Endodermal cell (in vitro differentiated cells): ENCODE results near the gene NGFR. TPM values are rescaled to one million over a fixed set of nuclear protein-coding genes. Genes with fewer than 3 reads are reported as not detected.

Experiments
- DNase-seq: peaks from one replicate; pipeline ENCODE4 v3.0.0-alpha.2; 2017
- H3K27ac ChIP-seq: 2 replicates; pipeline ENCODE4 v1.5.1; 2013; ENCODE audit warnings: mild to moderate bottlenecking, low read depth, low read length, moderate library complexity
- H3K27me3 ChIP-seq: 2 replicates; pipeline ENCODE4 v1.6.1; 2013; ENCODE audit warnings: mild to moderate bottlenecking, low read length, moderate library complexity; ENCODE audit not compliant: insufficient read depth, control insufficient read depth, poor library complexity, severe bottlenecking
- H3K36me3 ChIP-seq: 2 replicates; pipeline ENCODE4 v1.7.0; 2013; ENCODE audit warnings: mild to moderate bottlenecking, low read length, moderate library complexity; ENCODE audit not compliant: control insufficient read depth, insufficient read depth
- H3K4me1 ChIP-seq: one replicate; pipeline ENCODE4 v1.7.0; 2013; ENCODE audit warnings: low read length; ENCODE audit not compliant: control insufficient read depth, insufficient read depth
- H3K4me3 ChIP-seq: 2 replicates; pipeline ENCODE4 v1.5.1; 2013; ENCODE audit warnings: mild to moderate bottlenecking, low read length, moderate library complexity
- H3K9ac ChIP-seq: 2 replicates; pipeline ENCODE4 v1.6.1; 2013; ENCODE audit warnings: mild to moderate bottlenecking, low read length, moderate library complexity; ENCODE audit not compliant: poor library complexity, severe bottlenecking; ENCODE audit errors: extremely low read depth
- H3K9me3 ChIP-seq: 2 replicates; pipeline ENCODE4 v1.6.1; 2013; ENCODE audit warnings: mild to moderate bottlenecking, low read length, moderate library complexity; ENCODE audit not compliant: control insufficient read depth
- H3K27ac Mint-ChIP-seq: 2 replicates; pipeline ENCODE4 v1.8.0; 2020; ENCODE audit warnings: mixed read lengths
- H3K27me3 Mint-ChIP-seq: 2 replicates; pipeline ENCODE4 v1.8.0; 2021; ENCODE audit warnings: mild to moderate bottlenecking, mixed read lengths; ENCODE audit not compliant: insufficient read depth
- H3K36me3 Mint-ChIP-seq: 2 replicates; pipeline ENCODE4 v1.8.0; 2020; ENCODE audit warnings: low read depth, mixed read lengths
- H3K4me1 Mint-ChIP-seq: 2 replicates; pipeline ENCODE4 v1.8.0; 2020; ENCODE audit warnings: mixed read lengths
- H3K4me3 Mint-ChIP-seq: 2 replicates; pipeline ENCODE4 v1.8.0; 2020; ENCODE audit warnings: mild to moderate bottlenecking, moderate library complexity, mixed read lengths
- H3K9me3 Mint-ChIP-seq: 2 replicates; pipeline ENCODE4 v1.8.0; 2020; ENCODE audit warnings: mild to moderate bottlenecking, mixed read lengths
- CTCF ChIP-seq: fragments of 200-600 bp; sonication (generic); conservative IDR thresholded peaks from 2 replicates; pipeline ENCODE4 v1.5.0; 2021; ENCODE audit warnings: antibody characterized with exemption, mild to moderate bottlenecking
- WGBS, 2 experiments: methylation state at CpG; one replicate each; pipeline versions ENCODE4 v1.1.5 to v1.1.7; 2013; ENCODE audit warnings: missing lambda C conversion rate in 2 of 2, mixed read lengths in 1 of 2; ENCODE audit not compliant: insufficient coverage in 1 of 2, insufficient read length in 1 of 2; 5-methylcytosine and 5-hydroxymethylcytosine counted together
- total RNA-seq, 2 donors: library from RNA; stranded (reverse); fragmentation: NEBNext Ultra II Directional in 1 of 2; extraction: Animal tissue kit (Norgen Biotek cat#: 25700) in 1 of 2; gene quantifications; 2 replicates in 1 of 2; 3 replicates in 1 of 2; pipeline ENCODE4 v1.2.1, GENCODE V29; 2021

Gene NGFR
- total RNA-seq, 2 donors from 2014 or later = 1.3 to 1.6 TPM

GRCh38 chr17:49477709-49478108, 17.4 kb upstream of the NGFR start:
- Histone ChIP-seq H3K27me3 (peaks cover 18% of the 10 kb centered on the region), H3K4me1 (no peaks in the 10 kb centered on the region), H3K9me3 (no peaks in the 10 kb centered on the region), H3K27ac (no peak overlapping the region), H3K4me3 (no peak overlapping the region), H3K36me3 (no peaks in the 10 kb centered on the region), H3K9ac (no peak overlapping the region)
- WGBS, 2 experiments = 70 to 87% methylated on average over 2 to 3 of the region's 3 CpGs
- no peak for DNase-seq
- H3K9me3 Mint-ChIP-seq = peaks cover 6% of the 10 kb centered on the region
- peaks cover 8% of the 10 kb centered on the region for H3K4me1 Mint-ChIP-seq
- no peak overlapping the region for H3K27ac Mint-ChIP-seq
- H3K27me3 Mint-ChIP-seq = peaks cover 54% of the 10 kb centered on the region
- TF ChIP-seq CTCF = no peak
- no peaks in the 10 kb centered on the region for H3K36me3 Mint-ChIP-seq
- no peak overlapping the region for H3K4me3 Mint-ChIP-seq

- no peak overlapping the region for H3K27ac Mint-ChIP-seq
- WGBS, 2 experiments = 73 to 85% methylated on average over 3 to 5 of the region's 5 CpGs
Observed at GRCh38 chr17:49480836-49481615, 14.1 kb upstream of the NGFR start.

GRCh38 chr17:49482144-49482817, 12.8 kb upstream of the NGFR start:
- Mint-ChIP-seq H3K4me3 (no peak overlapping the region), H3K9me3 (no peaks in the 10 kb centered on the region), H3K4me1 (peaks cover 17% of the 10 kb centered on the region), H3K36me3 (no peaks in the 10 kb centered on the region), H3K27me3 (peaks cover 63% of the 10 kb centered on the region), H3K27ac (no peak overlapping the region)
- no peaks in the 10 kb centered on the region for H3K36me3 ChIP-seq
- peaks cover 6% of the 10 kb centered on the region for H3K4me1 ChIP-seq
- 96 to 100% methylated on average over 1 to 3 of the region's 3 CpGs for WGBS, 2 experiments
- TF ChIP-seq CTCF = no peak
- H3K4me3 ChIP-seq = no peak overlapping the region
- H3K9me3 ChIP-seq = no peaks in the 10 kb centered on the region
- H3K27me3 ChIP-seq = peaks cover 18% of the 10 kb centered on the region
- no peak overlapping the region for H3K9ac ChIP-seq
- no peak overlapping the region for H3K27ac ChIP-seq
- no peak for DNase-seq

More at GRCh38 chr17:49480836-49481615, 14.1 kb upstream of the NGFR start:
- Mint-ChIP-seq H3K27me3 (peaks cover 68% of the 10 kb centered on the region), H3K9me3 (no peaks in the 10 kb centered on the region), H3K4me1 (peaks cover 8% of the 10 kb centered on the region), H3K36me3 (no peaks in the 10 kb centered on the region), H3K4me3 (no peak overlapping the region)
- Histone ChIP-seq H3K4me1 (peaks cover 2% of the 10 kb centered on the region), H3K27ac (no peak overlapping the region), H3K27me3 (peaks cover 18% of the 10 kb centered on the region), H3K9me3 (no peaks in the 10 kb centered on the region), H3K4me3 (no peak overlapping the region), H3K36me3 (no peaks in the 10 kb centered on the region), H3K9ac (no peak overlapping the region)
- DNase-seq = no peak
- TF ChIP-seq CTCF = no peak
